HEK293 (cell line): Measurements from ENCODE around the gene PNPO.

Experiments used
- ELK4 ChIP-seq: IDR thresholded peaks from 2 replicates; pipeline ENCODE4 v1.6.1; 2011; ENCODE audit warnings: mild to moderate bottlenecking, low read depth, low read length, borderline replicate concordance
- HIC1 ChIP-seq: fragments of 450-650 bp; formaldehyde crosslinking; IDR thresholded peaks from 2 replicates; pipeline ENCODE4 v1.5.1; 2016; ENCODE audit warnings: missing biosample characterization, missing genetic modification characterization
- KLF7 ChIP-seq: fragments of 450-650 bp; formaldehyde crosslinking; IDR thresholded peaks from 2 replicates; pipeline ENCODE4 v1.5.1; 2016; ENCODE audit warnings: missing biosample characterization, missing genetic modification characterization, borderline replicate concordance
- MYNN ChIP-seq: fragments of 450-650 bp; formaldehyde crosslinking; IDR thresholded peaks from 2 replicates; pipeline ENCODE4 v1.5.1; 2016; ENCODE audit warnings: missing biosample characterization, missing genetic modification characterization, borderline replicate concordance
- OSR2 ChIP-seq: fragments of 450-650 bp; formaldehyde crosslinking; IDR thresholded peaks from 2 replicates; pipeline ENCODE4 v1.5.1; 2016; ENCODE audit warnings: missing biosample characterization, missing genetic modification characterization
- ZBTB20 ChIP-seq: fragments of 450-650 bp; formaldehyde crosslinking; IDR thresholded peaks from 2 replicates; pipeline ENCODE4 v1.5.1; 2016; ENCODE audit warnings: missing biosample characterization, missing genetic modification characterization
- ZBTB26 ChIP-seq: fragments of 450-650 bp; formaldehyde crosslinking; optimal IDR thresholded peaks from 2 replicates; pipeline ENCODE3; 2016; ENCODE audit warnings: missing biosample characterization, mild to moderate bottlenecking, missing genetic modification characterization
- ZNF133 ChIP-seq: fragments of 450-650 bp; formaldehyde crosslinking; IDR thresholded peaks from 2 replicates; pipeline ENCODE4 v1.5.1; 2016; ENCODE audit warnings: missing biosample characterization, missing genetic modification characterization
- ZNF19 ChIP-seq: fragments of 450-650 bp; formaldehyde crosslinking; IDR thresholded peaks from 2 replicates; pipeline ENCODE4; 2016; ENCODE audit warnings: missing biosample characterization, missing genetic modification characterization, low read depth
- ZNF280C ChIP-seq: fragments of 450-650 bp; formaldehyde crosslinking; IDR thresholded peaks from 2 replicates; pipeline ENCODE4 v1.5.1; 2016; ENCODE audit warnings: missing biosample characterization, missing genetic modification characterization
- ZNF362 ChIP-seq: fragments of 450-650 bp; formaldehyde crosslinking; IDR thresholded peaks from 2 replicates; pipeline ENCODE4 v1.5.1; 2016; ENCODE audit warnings: missing biosample characterization, missing genetic modification characterization
- ZNF366 ChIP-seq: fragments of 450-650 bp; formaldehyde crosslinking; conservative IDR thresholded peaks from 2 replicates; pipeline ENCODE4 v1.5.1; 2016; ENCODE audit warnings: missing biosample characterization, missing genetic modification characterization
- ZNF394 ChIP-seq: fragments of 450-650 bp; formaldehyde crosslinking; IDR thresholded peaks from 2 replicates; pipeline ENCODE4 v1.5.1; 2016; ENCODE audit warnings: missing biosample characterization, missing genetic modification characterization, mild to moderate bottlenecking, moderate library complexity, borderline replicate concordance
- ZNF513 ChIP-seq: fragments of 450-650 bp; IDR thresholded peaks from 2 replicates; pipeline ENCODE4 v1.5.1; 2018; ENCODE audit warnings: missing biosample characterization, missing genetic modification characterization
- ZNF514 ChIP-seq: fragments of 450-650 bp; formaldehyde crosslinking; IDR thresholded peaks from 2 replicates; pipeline ENCODE4 v1.5.1; 2016; ENCODE audit warnings: missing biosample characterization, missing genetic modification characterization
- ZNF529 ChIP-seq: fragments of 450-650 bp; formaldehyde crosslinking; IDR thresholded peaks from 2 replicates; pipeline ENCODE4 v1.5.1; 2017; ENCODE audit warnings: missing genetic modification characterization, missing biosample characterization; ENCODE audit not compliant: insufficient replicate concordance
- ZNF560 ChIP-seq: fragments of 450-650 bp; formaldehyde crosslinking; IDR thresholded peaks from 2 replicates; pipeline ENCODE4 v1.5.1; 2017; ENCODE audit warnings: missing biosample characterization, missing genetic modification characterization, borderline replicate concordance
- ZNF621 ChIP-seq: fragments of 450-650 bp; formaldehyde crosslinking; IDR thresholded peaks from 2 replicates; pipeline ENCODE4 v1.5.1; 2017; ENCODE audit warnings: missing biosample characterization, missing genetic modification characterization
- ZNF623 ChIP-seq: fragments of 450-650 bp; formaldehyde crosslinking; IDR thresholded peaks from 2 replicates; pipeline ENCODE4 v1.5.1; 2016; ENCODE audit warnings: missing biosample characterization, missing genetic modification characterization
- ZNF654 ChIP-seq: fragments of 450-650 bp; formaldehyde crosslinking; IDR thresholded peaks from 2 replicates; pipeline ENCODE4 v1.5.1; 2016; ENCODE audit warnings: low read depth, missing biosample characterization, missing genetic modification characterization
- ZNF692 ChIP-seq: fragments of 450-650 bp; formaldehyde crosslinking; IDR thresholded peaks from 2 replicates; pipeline ENCODE4 v1.5.1; 2016; ENCODE audit warnings: missing biosample characterization, missing genetic modification characterization
- ZNF76 ChIP-seq: fragments of 450-650 bp; formaldehyde crosslinking; IDR thresholded peaks from 2 replicates; pipeline ENCODE4; 2016; ENCODE audit warnings: low read depth, missing biosample characterization, missing genetic modification characterization, borderline replicate concordance
- ZNF843 ChIP-seq: fragments of 450-650 bp; formaldehyde crosslinking; IDR thresholded peaks from 2 replicates; pipeline ENCODE4 v1.5.1; 2016; ENCODE audit warnings: missing biosample characterization, missing genetic modification characterization
- ZSCAN18 ChIP-seq: fragments of 450-650 bp; formaldehyde crosslinking; IDR thresholded peaks from 2 replicates; pipeline ENCODE4 v1.5.1; 2016; ENCODE audit warnings: missing biosample characterization, missing genetic modification characterization
- ZSCAN30 ChIP-seq: fragments of 450-650 bp; IDR thresholded peaks from 2 replicates; pipeline ENCODE4 v1.5.1; 2018; ENCODE audit warnings: missing biosample characterization, mild to moderate bottlenecking, missing genetic modification characterization, moderate library complexity
- ZSCAN5A ChIP-seq: fragments of 450-650 bp; formaldehyde crosslinking; IDR thresholded peaks from 2 replicates; pipeline ENCODE4 v1.5.1; 2016; ENCODE audit warnings: missing biosample characterization, missing genetic modification characterization

Gene PNPO

GRCh38 chr17:47946929-47947397 lies 5.6 kb downstream of the PNPO start (continued):
- TF ChIP-seq ZNF280C (tag by site-specific recombination) (no peak), ZNF133 (tag by site-specific recombination) (no peak), ZNF623 (tag by site-specific recombination) (no peak), KLF7 (no peak), OSR2 (tag by site-specific recombination) (no peak), ZBTB20 (tag by site-specific recombination) (no peak), ZNF513 (tag by site-specific recombination) (no peak), ZNF514 (tag by site-specific recombination) (no peak), ZSCAN5A (tag by site-specific recombination) (no peak), ZNF621 (tag by site-specific recombination) (no peak), ELK4 (no peak), ZSCAN30 (tag by site-specific recombination) (peak; percentile 56; the same call in 1 of the 2 replicates), ZNF366 (tag by site-specific recombination) (peak; percentile 49; the same call in 1 of the 2 replicates), ZNF76 (tag by site-specific recombination) (no peak), ZBTB26 (no peak), MYNN (tag by site-specific recombination) (no peak), ZNF560 (tag by site-specific recombination) (no peak), ZNF362 (tag by site-specific recombination) (no peak), ZNF529 (tag by site-specific recombination) (no peak), ZNF394 (tag by site-specific recombination) (no peak), ZNF19 (no peak), HIC1 (tag by site-specific recombination) (no peak), ZNF692 (tag by site-specific recombination) (no peak), ZSCAN18 (tag by site-specific recombination) (no peak), ZNF654 (tag by site-specific recombination) (peak; percentile 10; the same call in 1 of the 2 replicates), ZNF843 (tag by site-specific recombination) (no peak)
